ENCODE measurements around the gene CPEB2.

DNA sequence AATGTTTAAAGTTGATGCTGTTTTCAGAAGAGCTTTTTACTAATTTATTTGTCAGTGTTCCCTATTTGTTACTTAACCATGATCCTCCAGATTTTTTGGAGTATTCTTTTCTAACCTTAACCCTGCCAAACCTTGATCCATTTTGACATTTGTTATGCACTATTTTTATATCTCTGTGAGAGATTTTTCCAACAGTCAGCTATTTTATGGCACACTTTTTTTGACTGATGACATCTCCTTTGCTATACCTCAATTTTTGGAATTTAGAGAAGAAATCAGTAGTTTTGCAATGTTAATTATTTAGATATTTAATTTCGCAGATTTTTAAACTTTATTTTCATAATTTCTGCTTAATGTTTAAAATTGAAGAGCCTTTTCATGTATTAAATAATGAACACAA is 66.0 kb downstream of the CPEB2 start:
- no peak for TF ChIP-seq POLR2A (IDR thresholded peaks at IDR 0.05)
- TF ChIP-seq, protein P1, sequence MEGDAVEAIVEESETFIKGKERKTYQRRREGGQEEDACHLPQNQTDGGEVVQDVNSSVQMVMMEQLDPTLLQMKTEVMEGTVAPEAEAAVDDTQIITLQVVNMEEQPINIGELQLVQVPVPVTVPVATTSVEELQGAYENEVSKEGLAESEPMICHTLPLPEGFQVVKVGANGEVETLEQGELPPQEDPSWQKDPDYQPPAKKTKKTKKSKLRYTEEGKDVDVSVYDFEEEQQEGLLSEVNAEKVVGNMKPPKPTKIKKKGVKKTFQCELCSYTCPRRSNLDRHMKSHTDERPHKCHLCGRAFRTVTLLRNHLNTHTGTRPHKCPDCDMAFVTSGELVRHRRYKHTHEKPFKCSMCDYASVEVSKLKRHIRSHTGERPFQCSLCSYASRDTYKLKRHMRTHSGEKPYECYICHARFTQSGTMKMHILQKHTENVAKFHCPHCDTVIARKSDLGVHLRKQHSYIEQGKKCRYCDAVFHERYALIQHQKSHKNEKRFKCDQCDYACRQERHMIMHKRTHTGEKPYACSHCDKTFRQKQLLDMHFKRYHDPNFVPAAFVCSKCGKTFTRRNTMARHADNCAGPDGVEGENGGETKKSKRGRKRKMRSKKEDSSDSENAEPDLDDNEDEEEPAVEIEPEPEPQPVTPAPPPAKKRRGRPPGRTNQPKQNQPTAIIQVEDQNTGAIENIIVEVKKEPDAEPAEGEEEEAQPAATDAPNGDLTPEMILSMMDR (IDR thresholded peaks at IDR 0.05) = no peak
